Measurements from ENCODE around the gene ZNF200.
A peak's percentile ranks its signal among the peaks of the same experiment; 100 is the strongest.
"Not testable (repeated sequence)": the region's sequence is repeated elsewhere in the genome, so short reads cannot be mapped to it uniquely, and the experiment has no call there.

Gene ZNF200

GRCh38 chr16:3197694-3198333, 37.1 kb downstream of the ZNF200 start:
- DNase-seq, result not testable (repeated sequence)

DNA sequence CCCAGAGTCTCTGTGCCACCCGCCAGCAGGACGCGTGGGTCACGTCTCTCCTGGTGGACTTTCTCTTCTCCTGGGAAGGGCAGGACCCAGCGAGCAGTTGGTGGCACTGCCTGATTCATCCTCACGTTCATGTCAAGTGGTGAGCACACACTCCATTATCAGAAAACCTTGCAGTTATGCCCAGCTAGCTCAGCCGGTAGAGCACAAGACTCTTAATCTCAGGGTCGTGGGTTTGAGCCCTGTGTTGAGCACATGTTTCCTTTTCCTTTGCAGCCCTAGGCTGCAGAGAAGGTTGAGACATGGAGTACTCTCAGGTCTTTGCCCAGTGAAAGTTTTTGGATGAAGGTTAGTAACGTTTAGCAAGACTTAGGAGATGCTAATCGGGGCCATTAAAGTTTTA, 39.0 kb downstream of the ZNF200 start:
- DNase-seq, result no peak

DNA sequence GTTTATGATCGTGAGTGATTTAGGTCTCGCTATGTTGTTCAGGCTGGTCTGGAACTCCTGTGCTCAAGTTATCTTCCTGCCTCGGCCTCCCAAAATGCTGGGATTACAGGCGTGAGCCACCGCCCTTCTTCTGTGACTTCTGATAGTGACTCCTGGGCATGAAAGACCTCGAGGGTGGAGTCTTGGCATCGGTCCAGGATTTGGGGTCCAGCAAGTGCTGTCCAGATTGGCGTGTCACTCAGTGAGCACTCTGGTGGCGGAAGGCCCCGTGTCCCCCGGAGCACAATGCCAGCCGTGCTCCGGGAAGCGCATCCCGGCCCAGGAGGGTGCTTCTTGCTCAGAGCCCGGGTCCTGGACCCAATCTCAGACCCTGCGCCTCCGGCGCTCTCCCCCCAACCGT, 40.2 kb downstream of the ZNF200 start:
- no peak for DNase-seq

- no peak for DNase-seq
Measured at GRCh38 chr16:3193221-3194212, 41.4 kb downstream of the ZNF200 start.

DNA sequence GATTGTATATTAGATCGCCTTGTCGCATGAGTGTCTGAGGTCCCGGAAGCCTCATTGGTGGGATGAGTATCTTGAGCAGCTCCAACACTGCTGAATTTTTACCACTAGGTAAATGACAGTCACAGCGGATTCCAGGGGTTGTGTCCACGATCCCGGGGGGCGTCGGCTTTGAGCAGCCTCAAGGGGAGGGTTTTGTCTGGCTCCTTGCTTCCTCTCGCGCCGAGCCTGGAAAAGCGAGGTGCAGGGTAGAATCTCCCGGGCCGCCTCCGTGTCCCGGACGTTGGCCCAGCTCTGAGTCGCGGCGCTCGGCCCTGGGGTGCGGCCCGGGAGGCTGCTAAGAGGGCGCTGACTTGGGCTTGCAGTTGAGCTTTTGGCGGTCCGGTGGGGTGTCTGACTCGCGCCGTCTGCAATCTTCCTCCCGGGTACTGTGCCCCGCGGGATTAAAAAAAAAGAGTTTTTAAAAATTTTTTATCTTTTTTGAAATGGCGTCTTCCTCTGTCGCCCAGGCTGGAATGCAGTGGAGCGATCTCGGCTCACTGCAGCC, 42.4 kb downstream of the ZNF200 start:
- DNase-seq, result no peak

GRCh38 chr16:3190949-3191353, 44.0 kb downstream of the ZNF200 start:
- DNase-seq, result no peak

GRCh38 chr16:3189869-3190268, 45.1 kb downstream of the ZNF200 start:
- DNase-seq, result no peak

DNA sequence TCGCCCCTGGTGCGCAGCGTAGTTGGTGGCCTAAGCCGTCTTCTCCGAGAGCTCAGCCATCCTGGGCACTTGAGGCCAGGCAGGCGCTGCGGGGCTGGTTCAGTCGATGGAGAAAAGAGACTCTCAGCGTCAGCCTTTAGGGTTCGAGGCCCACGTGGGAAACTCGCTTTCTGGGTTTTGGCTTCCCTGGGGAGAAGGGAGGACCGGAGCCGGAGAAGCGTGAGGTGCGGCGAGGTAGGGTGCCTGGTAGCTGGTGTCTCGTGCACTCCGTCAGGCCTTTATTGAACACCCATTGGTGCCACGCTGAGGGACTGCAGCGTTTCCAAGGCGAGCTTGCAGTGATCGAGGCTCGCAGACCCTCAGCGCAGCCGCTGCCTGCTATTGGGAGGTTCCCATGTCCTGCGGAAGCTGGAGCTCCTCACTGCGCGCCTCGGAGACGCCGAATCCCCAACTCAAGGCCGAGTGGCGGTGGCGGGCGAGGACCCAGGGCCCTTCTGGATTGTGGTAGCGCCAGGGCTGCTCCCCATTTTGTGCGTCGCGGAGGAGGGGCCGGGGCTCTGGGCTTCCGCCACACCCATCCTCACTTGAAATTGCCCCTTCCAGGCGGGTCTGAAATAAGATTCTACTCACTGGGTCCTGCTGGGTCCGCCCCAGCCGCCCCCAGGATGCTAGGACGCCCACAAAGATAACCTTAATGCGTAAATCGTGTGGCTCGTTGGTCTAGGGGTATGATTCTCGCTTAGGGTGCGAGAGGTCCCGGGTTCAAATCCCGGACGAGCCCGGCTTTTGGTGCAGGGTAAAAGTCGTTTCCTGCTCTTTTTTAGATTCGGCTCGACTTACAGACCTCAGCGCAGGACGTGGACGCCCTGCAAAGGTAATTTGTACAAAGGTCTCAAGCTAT, 45.8 kb downstream of the ZNF200 start:
- DNase-seq, result peak; percentile 25

- DNase-seq, result no peak
Measured at GRCh38 chr16:3188675-3188924, 46.4 kb downstream of the ZNF200 start.

GRCh38 chr16:3187798-3188674, 46.9 kb downstream of the ZNF200 start, which contains the start of gene OR1F1:
TSS of gene OR1F1 (plus strand) at chr16:3188204.
- peak; percentile 58 for DNase-seq

GRCh38 chr16:3186946-3187690, 47.8 kb downstream of the ZNF200 start:
- DNase-seq, result no peak

DNA sequence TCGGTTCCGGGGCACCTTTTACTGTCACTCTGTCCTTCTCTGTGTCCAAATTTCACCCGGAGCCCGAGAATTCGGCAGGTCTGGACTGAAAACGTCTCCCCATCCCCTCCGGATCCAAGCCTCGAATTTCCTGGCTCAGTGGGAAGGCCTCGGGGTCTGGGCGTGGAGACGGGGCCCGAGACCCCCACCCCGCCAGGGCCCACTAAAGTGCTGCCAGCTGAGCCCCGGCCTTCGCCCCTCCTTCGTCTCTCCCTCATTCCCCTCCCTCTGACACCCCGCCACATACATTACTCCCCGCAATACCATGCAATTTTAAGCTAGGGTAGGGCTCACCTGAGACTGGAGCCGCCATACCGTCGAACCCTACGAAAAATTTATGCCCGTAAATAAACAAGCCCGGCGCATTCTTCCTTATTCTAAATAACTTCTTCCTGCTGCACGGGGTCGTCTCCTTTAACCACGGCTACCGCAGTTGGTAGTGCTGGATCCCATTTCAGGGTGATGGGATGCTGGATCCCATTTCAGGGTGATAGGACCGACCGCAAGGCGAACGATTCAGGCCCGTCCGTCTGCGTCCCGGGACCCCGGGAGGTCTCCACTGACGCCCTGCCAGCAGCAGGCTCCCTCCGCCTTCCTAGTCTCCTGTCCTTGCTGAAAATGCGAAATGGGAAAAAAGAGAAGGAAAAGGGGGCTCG, 51.4 kb downstream of the ZNF200 start:
- DNase-seq, result no peak

- no peak for DNase-seq
Measured at GRCh38 chr16:3182608-3183444, 52.1 kb downstream of the ZNF200 start.

GRCh38 chr16:3182293-3182607, 52.7 kb downstream of the ZNF200 start:
- not testable (repeated sequence) for DNase-seq

GRCh38 chr16:3180445-3180878, 54.5 kb downstream of the ZNF200 start:
- no peak for DNase-seq

GRCh38 chr16:3179651-3180050, 55.3 kb downstream of the ZNF200 start:
- DNase-seq, result no peak

- peak; percentile 31 for DNase-seq
Measured at GRCh38 chr16:3175157-3176093, 59.5 kb downstream of the ZNF200 start.

GRCh38 chr16:3174618-3175148, 60.3 kb downstream of the ZNF200 start:
- DNase-seq, result no peak

Data from NCI-H1694 treated with DMSO at 0.1 percent for 48 hours (cell line).